ENCODE measurements around the gene MAP2K3. TPM values are rescaled to one million over a fixed set of nuclear protein-coding genes. Genes with fewer than 3 reads are reported as not detected.

MAP2K3 gene
- total RNA-seq, 1 experiment from 2014 or later: 14.7 TPM

- DNase-seq (ENCODE audit: low read depth in 1 of 2, low spot score in 2 of 2): no peak
- no peak overlapping the region for H3K4me3 ChIP-seq
- H3K4me1 ChIP-seq (replicated peaks): peaks cover 7% of the 10 kb centered on the region
- no peaks in the 10 kb centered on the region for H3K27me3 ChIP-seq (replicated peaks)
- H3K27ac ChIP-seq: no peak overlapping the region
- H3K36me3 ChIP-seq: peaks cover 36% of the 10 kb centered on the region
- no peaks in the 10 kb centered on the region for H3K9me3 ChIP-seq (replicated peaks)
Observed at GRCh38 chr17:21292867-21293830, 8.6 kb downstream of the MAP2K3 start.

GRCh38 chr17:21293831-21294210, 9.3 kb downstream of the MAP2K3 start:
- no peaks in the 10 kb centered on the region; the same call in none of the 2 replicates for H3K4me1 ChIP-seq (replicated peaks)
- no peak overlapping the region for H3K4me3 ChIP-seq
- no peak overlapping the region for H3K27ac ChIP-seq
- no peaks in the 10 kb centered on the region for H3K27me3 ChIP-seq (replicated peaks)
- H3K36me3 ChIP-seq: peaks cover 34% of the 10 kb centered on the region
- DNase-seq (ENCODE audit: low read depth in 1 of 2, low spot score in 2 of 2): no peak
- no peaks in the 10 kb centered on the region for H3K9me3 ChIP-seq (replicated peaks)

DNA sequence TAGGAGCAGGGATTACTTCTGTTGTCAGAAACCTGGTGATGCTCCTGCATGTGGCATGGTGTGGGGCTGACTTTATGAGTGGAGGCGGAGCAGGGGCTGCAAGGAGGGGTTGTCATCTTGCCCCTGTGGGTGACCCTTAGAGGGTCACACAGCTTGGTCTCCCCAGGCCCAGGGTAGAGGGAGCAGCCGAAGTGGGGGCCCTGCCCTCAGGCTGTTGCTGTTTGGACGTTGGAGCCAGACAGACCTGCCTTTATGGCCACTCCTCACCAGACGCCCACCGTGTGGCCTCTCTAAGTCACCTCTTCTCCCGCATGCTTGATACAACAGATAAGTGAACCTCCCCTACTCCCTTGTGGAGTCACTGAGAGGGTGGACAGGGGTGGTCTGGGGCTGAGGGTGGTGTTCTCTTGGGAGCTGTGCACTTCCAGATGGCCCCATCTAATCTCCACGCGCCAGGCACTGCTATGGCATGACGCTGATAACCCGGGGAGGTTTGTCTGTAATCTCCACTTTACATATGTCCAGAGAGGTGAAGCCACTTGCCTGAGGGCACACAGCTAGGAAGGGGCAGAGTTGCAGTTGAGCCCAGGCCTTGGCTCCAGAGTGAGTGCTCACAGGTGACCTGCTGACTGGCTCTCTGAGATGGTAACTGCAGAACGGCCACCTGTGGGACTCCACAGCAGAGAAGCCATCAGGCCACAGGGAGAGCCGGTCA, 10.0 kb downstream of the MAP2K3 start:
- Histone ChIP-seq H3K4me3 (no peak overlapping the region), H3K27ac (no peak overlapping the region), H3K27me3 (replicated peaks) (no peaks in the 10 kb centered on the region), H3K36me3 (peaks cover 40% of the 10 kb centered on the region), H3K9me3 (replicated peaks) (no peaks in the 10 kb centered on the region), H3K4me1 (replicated peaks) (no peaks in the 10 kb centered on the region)
- DNase-seq (ENCODE audit: low read depth in 1 of 2, low spot score in 2 of 2): no peak

GRCh38 chr17:21295036-21295952, 10.8 kb downstream of the MAP2K3 start:
- no peak for DNase-seq (ENCODE audit: low read depth in 1 of 2, low spot score in 2 of 2)
- H3K27me3 ChIP-seq (replicated peaks): no peaks in the 10 kb centered on the region
- H3K9me3 ChIP-seq (replicated peaks): no peaks in the 10 kb centered on the region; the same call in 1 of the 2 replicates
- H3K27ac ChIP-seq: no peak overlapping the region
- no peaks in the 10 kb centered on the region for H3K4me1 ChIP-seq (replicated peaks)
- H3K36me3 ChIP-seq: peaks cover 48% of the 10 kb centered on the region
- no peak overlapping the region for H3K4me3 ChIP-seq

- H3K9me3 ChIP-seq (replicated peaks): peaks cover 2% of the 10 kb centered on the region; the same call in 1 of the 2 replicates
- H3K36me3 ChIP-seq: peaks cover 59% of the 10 kb centered on the region
- H3K4me1 ChIP-seq (replicated peaks): no peaks in the 10 kb centered on the region
- H3K27me3 ChIP-seq (replicated peaks): no peaks in the 10 kb centered on the region
- H3K4me3 ChIP-seq: no peak overlapping the region
- no peak for DNase-seq (ENCODE audit: low read depth in 1 of 2, low spot score in 2 of 2)
- no peak overlapping the region for H3K27ac ChIP-seq
Observed at GRCh38 chr17:21296097-21297025, 11.8 kb downstream of the MAP2K3 start.

DNA sequence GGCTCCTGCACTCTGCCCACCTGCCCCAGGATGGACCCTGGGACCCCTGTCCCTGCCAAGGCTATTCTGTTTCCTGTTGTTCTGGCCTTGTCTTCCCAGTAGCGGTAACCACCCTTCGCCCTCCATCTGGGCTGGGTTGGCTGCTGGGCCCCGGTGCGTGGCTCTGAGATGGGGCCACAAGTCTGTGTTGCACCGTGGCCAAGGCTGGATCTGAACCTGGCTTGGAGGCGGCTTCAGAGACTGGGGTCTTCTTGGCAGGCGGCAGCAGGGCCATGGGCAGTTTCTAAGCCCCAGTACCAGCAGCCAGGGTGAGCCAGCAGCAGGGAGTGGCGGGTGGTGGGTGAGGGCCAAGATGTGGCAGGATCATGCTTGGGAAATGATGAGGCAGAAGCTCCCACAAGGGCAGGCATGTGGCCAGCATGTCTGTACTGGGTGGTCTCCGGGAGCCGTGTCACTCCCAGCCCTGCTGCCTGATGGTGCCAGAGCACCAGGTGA, 12.6 kb downstream of the MAP2K3 start:
- H3K4me1 ChIP-seq (replicated peaks): no peaks in the 10 kb centered on the region
- no peak overlapping the region for H3K27ac ChIP-seq
- H3K9me3 ChIP-seq (replicated peaks): peaks cover 2% of the 10 kb centered on the region; the same call in 1 of the 2 replicates
- peaks cover 57% of the 10 kb centered on the region for H3K36me3 ChIP-seq
- no peak for DNase-seq (ENCODE audit: low read depth in 1 of 2, low spot score in 2 of 2)
- no peaks in the 10 kb centered on the region for H3K27me3 ChIP-seq (replicated peaks)
- no peak overlapping the region for H3K4me3 ChIP-seq

GRCh38 chr17:21297597-21297996, 13.1 kb downstream of the MAP2K3 start:
- H3K9me3 ChIP-seq (replicated peaks): peaks cover 2% of the 10 kb centered on the region; the same call in 1 of the 2 replicates
- H3K4me3 ChIP-seq: no peak overlapping the region
- H3K36me3 ChIP-seq: peaks cover 56% of the 10 kb centered on the region
- H3K4me1 ChIP-seq (replicated peaks): no peaks in the 10 kb centered on the region
- DNase-seq (ENCODE audit: low read depth in 1 of 2, low spot score in 2 of 2): no peak
- no peaks in the 10 kb centered on the region for H3K27me3 ChIP-seq (replicated peaks)
- H3K27ac ChIP-seq: no peak overlapping the region

DNA sequence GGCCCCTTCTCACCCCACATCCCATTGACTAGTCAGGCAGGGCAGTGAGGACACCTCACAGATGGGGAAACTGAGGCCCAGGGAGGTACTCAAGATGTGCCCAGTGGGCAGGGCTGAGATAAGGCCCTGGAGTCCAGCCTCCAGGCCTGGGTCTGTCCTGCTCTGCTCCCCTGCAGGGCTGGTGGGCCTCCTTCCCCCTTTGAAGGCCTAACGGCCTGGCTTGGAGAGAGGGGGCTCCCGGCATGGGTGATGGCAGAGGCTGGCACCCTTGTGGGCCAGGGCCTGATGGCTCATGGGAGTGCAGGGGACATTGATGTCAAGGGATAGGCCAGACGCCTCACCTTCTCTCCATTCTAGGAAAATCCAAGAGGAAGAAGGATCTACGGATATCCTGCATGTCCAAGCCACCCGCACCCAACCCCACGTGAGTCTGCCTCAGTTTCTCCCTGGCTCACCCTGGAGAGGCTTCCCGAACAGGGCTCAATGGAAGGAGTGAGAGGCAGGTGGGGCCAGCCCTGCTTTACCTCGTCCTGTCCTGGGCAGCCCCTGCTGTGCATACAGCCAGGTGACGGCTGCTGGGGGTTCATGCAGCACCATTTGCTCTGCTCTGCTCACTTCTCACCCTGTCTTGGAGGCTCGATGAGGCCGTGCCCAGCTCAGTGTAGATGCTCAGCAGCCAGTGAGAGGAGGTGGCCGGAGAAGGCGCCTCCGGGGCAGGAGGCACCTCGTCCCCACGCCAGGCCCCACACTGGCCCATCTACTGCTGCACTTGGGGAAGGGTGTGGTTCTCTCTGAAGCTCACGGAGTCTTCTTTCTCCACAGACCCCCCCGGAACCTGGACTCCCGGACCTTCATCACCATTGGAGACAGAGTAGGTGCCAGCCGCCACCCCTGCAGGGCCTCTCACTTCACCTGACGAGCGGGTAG, 13.8 kb downstream of the MAP2K3 start:
- Histone ChIP-seq H3K4me1 (replicated peaks) (no peaks in the 10 kb centered on the region), H3K9me3 (replicated peaks) (peaks cover 2% of the 10 kb centered on the region; the same call in 1 of the 2 replicates), H3K36me3 (peaks cover 58% of the 10 kb centered on the region), H3K27me3 (replicated peaks) (no peaks in the 10 kb centered on the region), H3K27ac (no peak overlapping the region), H3K4me3 (no peak overlapping the region)
- DNase-seq (ENCODE audit: low read depth in 1 of 2, low spot score in 2 of 2): no peak

- no peak overlapping the region for H3K4me3 ChIP-seq
- H3K27ac ChIP-seq: no peak overlapping the region
- H3K9me3 ChIP-seq (replicated peaks): peaks cover 2% of the 10 kb centered on the region; the same call in 1 of the 2 replicates
- no peaks in the 10 kb centered on the region for H3K27me3 ChIP-seq (replicated peaks)
- no peak for DNase-seq (ENCODE audit: low read depth in 1 of 2, low spot score in 2 of 2)
- no peaks in the 10 kb centered on the region for H3K4me1 ChIP-seq (replicated peaks)
- H3K36me3 ChIP-seq: peaks cover 60% of the 10 kb centered on the region
Observed at GRCh38 chr17:21298983-21299519, 14.5 kb downstream of the MAP2K3 start.

- H3K4me1 ChIP-seq (replicated peaks): no peaks in the 10 kb centered on the region
- H3K4me3 ChIP-seq: no peak overlapping the region
- no peak for DNase-seq (ENCODE audit: low read depth in 1 of 2, low spot score in 2 of 2)
- no peaks in the 10 kb centered on the region for H3K27me3 ChIP-seq (replicated peaks)
- no peak overlapping the region for H3K27ac ChIP-seq
- peaks cover 2% of the 10 kb centered on the region; the same call in 1 of the 2 replicates for H3K9me3 ChIP-seq (replicated peaks)
- peaks cover 57% of the 10 kb centered on the region for H3K36me3 ChIP-seq
Observed at GRCh38 chr17:21299981-21300600, 15.6 kb downstream of the MAP2K3 start.

Measured in SJSA1 (cell line).